AG09309 (cell line): Measurements from ENCODE around the gene OR4D2.

Source experiments
- DNase-seq: peaks from one replicate; pipeline ENCODE4 v3.0.0-alpha.2; 2010; ENCODE audit warnings: low read depth
- H3K4me3 ChIP-seq: 2 replicates; pipeline ENCODE4 v1.5.1; 2011; ENCODE audit warnings: mild to moderate bottlenecking, low read depth, low read length, moderate library complexity; ENCODE audit not compliant: control insufficient read depth
- TF ChIP-seq, protein P1 (sequence below): IDR thresholded peaks from 2 replicates; pipeline ENCODE4 v1.5.1; 2011; ENCODE audit warnings: mild to moderate bottlenecking, low read depth, low read length, inconsistent platforms; ENCODE audit not compliant: insufficient read depth, control insufficient read depth; ENCODE audit errors: missing control alignments

The OR4D2 gene

GRCh38 chr17:58217766-58218165 is 51.0 kb downstream of the OR4D2 start:
- no peak overlapping the region for H3K4me3 ChIP-seq
- no peak for DNase-seq
- TF ChIP-seq, protein P1, sequence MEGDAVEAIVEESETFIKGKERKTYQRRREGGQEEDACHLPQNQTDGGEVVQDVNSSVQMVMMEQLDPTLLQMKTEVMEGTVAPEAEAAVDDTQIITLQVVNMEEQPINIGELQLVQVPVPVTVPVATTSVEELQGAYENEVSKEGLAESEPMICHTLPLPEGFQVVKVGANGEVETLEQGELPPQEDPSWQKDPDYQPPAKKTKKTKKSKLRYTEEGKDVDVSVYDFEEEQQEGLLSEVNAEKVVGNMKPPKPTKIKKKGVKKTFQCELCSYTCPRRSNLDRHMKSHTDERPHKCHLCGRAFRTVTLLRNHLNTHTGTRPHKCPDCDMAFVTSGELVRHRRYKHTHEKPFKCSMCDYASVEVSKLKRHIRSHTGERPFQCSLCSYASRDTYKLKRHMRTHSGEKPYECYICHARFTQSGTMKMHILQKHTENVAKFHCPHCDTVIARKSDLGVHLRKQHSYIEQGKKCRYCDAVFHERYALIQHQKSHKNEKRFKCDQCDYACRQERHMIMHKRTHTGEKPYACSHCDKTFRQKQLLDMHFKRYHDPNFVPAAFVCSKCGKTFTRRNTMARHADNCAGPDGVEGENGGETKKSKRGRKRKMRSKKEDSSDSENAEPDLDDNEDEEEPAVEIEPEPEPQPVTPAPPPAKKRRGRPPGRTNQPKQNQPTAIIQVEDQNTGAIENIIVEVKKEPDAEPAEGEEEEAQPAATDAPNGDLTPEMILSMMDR, result no peak

DNA sequence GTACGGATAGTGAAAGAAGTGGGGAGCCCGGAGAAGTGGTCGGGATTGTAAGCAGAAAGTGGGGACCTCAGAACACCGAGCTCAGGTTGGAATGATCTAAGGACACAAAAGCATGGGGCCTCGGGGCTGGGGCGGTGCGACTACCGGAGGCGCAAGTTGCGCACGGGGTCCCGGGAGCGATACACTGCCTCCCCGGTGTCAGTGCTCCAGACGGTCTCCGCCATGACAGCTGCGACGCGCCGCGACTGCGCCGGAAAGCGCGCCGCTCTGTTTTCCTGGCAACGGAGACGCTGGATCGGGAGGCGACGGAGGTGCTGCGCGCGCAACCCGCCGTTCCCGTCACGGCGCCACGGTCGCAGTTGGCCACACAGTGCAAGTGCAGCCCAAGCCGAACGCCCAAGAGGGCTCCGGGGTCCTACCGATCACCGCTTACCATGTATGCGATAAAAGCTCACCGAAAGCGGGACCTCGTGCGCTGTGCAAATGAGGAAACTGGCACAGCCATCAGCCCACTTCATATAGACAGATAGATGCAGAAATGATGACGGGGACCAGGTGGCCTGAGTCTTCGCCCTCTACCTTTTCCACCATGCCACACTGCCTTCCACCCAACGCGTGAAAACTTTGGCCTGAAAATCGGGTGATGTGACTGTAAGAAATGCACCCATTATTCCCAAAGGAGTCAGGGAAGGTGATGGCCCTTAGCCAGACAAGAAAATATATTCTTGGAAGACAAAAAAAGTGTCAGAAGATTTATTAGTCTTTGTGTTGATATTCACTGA is 52.4 kb downstream of the OR4D2 start, which contains the start of gene MKS1:
Gene MKS1 (minus strand): TSS at position 249 of the 782 bp plus-strand sequence. CDS start 25 bp downstream, at position 224.
- peak within 1 kb of the TSS; percentile 51 for H3K4me3 ChIP-seq
- TF ChIP-seq, protein P1, result peak; percentile 63
- peak; percentile 29 for DNase-seq

DNA sequence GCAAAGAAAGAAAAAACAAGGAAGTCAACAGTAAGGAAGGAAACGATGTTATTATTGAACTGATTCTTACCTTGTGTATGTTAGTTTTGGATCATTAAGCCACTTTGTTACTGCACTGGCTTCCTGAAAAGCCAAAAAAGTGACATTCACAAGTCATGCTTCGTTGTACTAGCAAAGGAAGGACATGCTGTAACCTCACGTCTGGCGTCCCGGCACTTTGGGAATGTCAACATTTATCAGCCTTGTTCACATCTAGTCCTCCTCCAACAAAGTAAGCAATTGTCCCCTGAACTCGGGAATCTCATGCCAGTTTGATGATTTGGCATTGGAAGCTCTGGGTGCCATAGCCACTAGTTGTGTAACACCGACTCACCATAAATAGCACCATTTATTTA is 53.0 kb downstream of the OR4D2 start:
- no peak for DNase-seq

More for the DNA sequence above, 53.0 kb downstream of the OR4D2 start:
- TF ChIP-seq, protein P1, result no peak
- H3K4me3 ChIP-seq, result no peak overlapping the region
